Loucy (cell line): Measurements from ENCODE around the gene TNNI2.
"Not testable (repeated sequence)": the region's sequence is repeated elsewhere in the genome, so short reads cannot be mapped to it uniquely, and the experiment has no call there.

Source experiments
- CTCF ChIP-seq: fragments of 200-600 bp; sonication (generic); conservative IDR thresholded peaks from 2 replicates; pipeline ENCODE4 v1.5.1; 2014; ENCODE audit warnings: mild to moderate bottlenecking, antibody characterized with exemption, low read length
- EZH2phosphoT487 ChIP-seq: fragments of 200-600 bp; IDR thresholded peaks from 2 replicates; pipeline ENCODE4 v1.6.1; 2018; ENCODE audit warnings: antibody characterized with exemption, mild to moderate bottlenecking, moderate library complexity, borderline replicate concordance

GRCh38 chr11:1875851-1876301, 37.1 kb downstream of the TNNI2 start:
- TF ChIP-seq CTCF, EZH2phosphoT487: not testable (repeated sequence)
